Stimulated activated CD8-positive, alpha-beta memory T cell treated with anti-CD3 and anti-CD28 coated beads, Interleukin-2, amount 100 ng/mL, for 48 hours (primary cell): Measurements from ENCODE around the gene MAFB.

Source experiments
- DNase-seq, 2 donors: peaks; one replicate each; pipeline ENCODE4 v3.0.0-alpha.2; 2020; ENCODE audit warnings: low read depth in 2 of 2

Gene MAFB

DNA sequence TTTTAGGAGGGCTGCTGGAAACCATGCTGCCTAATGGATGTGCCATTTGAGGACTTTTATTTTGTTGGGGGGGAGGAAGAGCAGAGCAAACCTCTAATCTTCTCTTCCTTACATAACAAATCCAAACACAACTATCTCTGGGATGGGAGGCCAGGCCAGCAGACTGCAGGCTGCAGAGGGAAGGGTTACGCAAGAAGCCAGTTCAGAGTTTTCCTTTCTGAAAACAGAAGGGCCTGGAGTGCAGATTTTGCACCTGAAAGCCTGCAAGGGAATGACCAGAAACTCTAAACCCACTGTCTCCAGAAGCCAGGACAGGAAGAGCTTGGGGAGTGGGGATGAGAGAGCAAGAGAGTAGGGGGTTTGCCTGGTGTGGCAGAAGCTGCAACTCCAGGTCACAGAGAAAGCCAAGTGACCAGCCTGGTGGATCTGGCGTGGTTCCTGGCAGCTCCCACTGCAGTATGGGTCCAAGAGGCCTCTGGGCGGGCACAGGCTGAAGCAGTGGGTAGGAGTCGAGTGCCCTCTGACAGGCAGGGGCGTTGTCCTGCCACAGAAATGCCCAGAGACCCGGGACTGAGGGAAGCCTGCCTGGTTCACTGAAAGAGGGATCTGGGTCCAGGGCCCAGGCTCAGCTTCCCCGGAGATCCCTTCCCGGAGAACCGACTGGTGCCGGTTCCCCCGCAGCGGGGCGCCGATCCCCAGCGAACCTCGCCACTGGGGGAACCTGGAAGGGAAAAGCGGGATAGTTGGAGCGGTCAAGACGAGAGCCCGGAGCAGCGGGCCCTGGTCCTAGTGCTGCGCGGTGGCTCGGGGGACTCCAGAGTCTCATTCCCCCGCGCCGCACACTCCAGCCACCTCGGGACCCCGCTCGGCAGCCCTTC is 6.7 kb downstream of the MAFB start:
- DNase-seq = no peak

DNA sequence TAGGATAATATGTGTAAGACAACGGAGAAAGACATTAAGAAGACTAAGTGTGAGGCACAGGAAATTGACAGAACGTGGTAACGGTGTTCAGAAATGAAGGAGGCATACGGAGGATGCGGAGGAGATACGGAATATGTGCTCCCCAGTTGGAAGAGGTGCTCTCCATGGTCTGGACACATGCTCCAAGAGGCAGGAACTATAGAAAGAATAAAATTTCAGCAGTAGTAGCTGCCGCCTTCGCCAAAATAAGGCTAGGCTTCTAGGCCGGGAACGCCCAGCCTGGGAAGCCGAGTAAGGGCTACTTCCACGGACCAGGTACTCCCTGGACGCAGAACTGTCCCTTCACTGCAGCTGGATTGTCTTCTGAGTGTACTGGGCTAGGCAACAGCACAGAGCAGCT is 7.4 kb downstream of the MAFB start:
- DNase-seq = no peak

DNA sequence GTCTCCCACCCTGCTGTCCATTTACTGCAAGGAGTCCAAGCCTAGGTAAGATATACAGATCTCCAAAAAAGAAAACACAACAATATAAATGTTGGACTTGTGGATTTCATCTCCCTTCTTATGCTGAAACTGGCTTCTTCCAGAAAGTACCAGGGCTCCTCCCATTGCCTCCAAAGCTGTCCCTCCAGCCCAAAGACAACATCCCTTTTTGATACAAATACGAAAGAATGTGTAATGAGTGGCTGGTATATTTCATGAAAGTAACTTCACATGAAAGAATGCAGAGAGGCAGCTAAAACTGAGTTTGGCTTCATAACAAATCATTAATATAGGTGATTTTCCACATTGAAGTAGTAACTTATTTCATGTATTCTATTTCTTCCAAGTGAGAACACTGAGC is 7.9 kb downstream of the MAFB start:
- DNase-seq = no peak

DNA sequence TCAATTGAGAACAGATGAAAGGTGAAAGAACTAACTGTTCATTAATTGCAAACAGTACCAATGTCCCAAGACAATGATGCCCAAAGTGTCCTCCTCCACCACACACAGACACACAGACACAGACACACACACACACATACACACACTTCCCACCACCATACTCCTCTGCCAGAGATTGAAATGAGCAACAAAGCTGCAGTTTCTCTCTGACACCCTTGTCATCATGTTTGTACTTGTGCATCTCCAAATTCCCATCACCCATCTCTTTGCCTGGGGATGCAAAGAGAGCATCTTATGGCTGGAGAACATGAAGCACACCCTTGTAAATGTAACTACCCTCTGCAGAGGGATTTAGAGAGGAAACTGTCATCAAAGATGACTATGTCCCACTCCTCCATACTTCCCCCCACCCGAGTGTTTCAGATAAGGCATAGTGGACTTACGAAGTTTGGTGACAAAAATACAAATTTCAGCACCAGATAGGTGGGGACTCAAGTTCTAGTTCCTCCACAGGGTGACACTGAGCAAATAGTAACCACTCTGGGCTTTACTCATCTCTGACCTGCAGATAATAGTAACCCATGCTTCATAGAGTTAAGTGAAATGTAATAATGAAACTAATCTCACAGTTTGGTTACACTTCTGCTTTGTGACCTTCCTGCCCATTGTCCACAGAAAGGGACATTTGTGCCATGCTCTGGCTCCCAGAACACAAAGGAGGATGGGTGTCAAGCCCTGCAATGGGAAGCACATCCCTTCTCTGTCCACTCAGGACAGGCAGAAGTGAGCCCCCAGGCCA is 8.7 kb downstream of the MAFB start:
- DNase-seq = no peak

DNA sequence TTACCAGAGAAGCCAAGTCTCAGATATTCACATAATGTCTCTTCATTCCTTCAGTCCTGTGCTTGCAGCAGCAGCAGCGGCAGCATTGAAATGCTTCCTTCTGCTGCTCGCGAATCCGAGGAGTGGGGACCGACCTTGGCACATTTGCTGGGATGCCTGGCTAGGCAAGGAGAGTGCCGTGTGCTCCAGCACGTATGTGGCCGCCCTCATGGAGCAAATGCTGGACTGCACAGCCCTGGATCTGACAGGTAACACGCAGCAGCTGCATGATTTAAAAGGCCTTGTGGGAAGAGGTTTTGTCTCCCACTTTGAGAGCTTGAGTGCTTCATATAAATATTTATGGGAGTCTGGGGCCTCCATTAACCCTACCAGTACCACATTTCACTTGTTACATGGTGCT is 9.9 kb downstream of the MAFB start:
- DNase-seq = no peak

DNA sequence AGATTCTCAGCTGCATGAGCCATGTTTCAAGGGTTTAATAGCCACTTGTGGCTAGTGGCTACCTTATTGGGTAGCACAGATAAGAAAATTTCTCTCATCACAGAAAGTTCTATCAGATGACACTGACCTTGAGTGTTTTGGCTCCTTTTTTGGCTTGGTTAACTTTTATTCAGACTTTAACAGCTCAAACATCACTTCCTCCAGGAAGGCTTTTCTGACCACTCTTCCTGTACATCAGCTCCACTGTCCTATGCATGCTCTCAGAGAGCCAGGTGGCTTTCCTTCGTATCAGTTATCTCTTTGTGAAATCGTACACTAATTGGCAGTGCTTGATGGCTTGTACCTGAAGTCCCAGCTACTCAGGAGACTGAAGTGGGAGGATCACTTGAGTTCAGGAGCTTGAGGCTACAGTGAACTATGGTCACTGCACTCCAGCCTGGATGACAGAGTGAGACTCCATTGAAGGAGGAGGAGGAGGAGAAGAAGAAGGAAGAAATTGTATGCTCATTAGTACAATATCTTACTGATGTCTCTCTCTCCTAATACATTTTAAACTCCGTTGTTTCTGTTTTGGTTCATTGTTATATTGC is 10.7 kb downstream of the MAFB start:
- no peak for DNase-seq

DNA sequence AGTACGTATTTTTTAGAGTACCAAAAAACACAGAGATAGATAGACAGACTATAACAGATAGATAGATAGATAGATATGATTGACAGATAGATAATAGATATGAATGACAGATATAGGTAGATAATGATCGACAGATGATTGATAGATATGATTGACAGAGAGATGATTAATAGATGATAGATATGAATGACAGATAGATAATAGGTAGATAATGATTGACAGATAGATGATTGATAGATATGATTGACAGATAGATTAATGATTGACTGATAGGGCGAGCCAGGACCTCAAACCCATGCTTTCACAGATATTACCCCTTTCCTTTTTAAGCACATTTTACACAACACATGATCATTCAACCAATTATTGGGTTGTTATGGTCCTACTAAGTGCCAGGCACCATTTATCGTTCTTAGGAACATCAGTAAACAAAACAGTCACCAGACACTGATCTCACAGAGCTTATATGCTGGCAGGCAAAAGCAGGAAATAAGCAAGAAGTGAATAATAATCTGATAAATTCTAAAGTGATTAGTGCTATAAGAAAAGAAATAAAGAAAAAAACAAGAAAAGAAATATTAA is 11.6 kb downstream of the MAFB start:
- DNase-seq = no peak

DNA sequence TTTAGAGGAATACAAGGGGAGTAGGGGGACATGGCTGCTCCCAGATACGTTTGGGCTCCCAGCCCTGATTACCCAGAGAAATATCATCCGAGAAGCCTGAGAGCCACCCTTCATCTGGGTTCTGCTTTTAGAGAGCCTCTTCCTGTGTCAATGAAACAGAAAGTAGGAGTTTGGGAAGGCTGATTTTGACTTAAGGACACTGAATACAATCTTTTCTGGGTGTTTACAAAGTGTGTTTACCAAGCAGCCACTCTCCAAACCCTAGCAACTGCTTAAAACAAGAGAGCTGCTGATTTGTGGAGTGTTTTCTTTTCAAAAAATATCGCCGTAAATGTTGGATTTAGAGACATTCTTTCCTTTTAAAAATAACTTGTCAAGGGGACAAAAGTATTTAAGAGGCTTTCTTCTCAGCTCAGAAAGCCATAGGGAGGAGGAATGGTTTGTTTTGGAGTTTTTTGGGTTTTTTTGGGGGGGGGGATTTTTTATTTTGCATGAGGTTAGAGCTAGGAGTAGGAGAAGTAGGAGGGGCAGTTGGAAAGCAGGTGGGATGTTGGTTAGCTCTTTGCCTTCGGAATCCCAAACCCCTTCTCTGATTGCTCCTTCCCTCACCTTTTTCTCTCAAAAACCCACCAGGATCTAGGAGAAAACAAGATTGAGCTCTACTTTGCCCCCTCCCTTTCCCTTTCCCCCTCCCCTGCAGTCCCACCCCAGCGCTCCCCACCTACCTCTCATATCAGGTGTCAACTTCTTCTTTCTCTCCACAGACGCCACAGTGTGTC is 12.4 kb downstream of the MAFB start:
- DNase-seq = no peak

DNA sequence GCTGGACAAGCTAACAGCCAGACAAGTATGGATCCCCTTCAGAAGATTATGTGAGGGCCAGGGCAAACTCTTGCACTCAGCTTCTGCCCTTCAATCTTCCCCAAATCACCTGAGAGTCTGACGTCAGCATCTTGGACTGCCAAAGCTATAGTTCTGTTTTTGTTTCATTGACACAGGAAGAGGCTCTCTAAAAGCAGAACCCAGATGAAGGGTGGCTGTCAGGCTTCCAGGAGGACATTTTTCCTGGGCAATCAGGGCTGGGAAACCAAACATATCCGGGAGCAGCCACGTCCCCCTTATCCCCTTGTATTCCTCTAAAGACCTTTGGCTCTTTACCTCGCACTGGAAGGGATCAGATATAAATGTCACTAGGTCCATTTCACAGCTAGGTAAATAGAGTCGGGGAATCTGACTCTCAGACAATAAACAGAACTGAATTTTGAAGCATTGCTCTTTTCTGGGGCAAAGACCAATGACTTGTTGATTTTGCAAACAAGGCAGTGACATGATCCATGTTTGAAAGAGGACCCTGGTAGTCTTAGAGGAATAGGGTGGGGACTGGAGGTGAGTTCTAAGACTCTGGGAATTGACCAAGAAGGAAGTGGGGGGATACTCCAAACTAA is 13.3 kb downstream of the MAFB start:
- no peak for DNase-seq

DNA sequence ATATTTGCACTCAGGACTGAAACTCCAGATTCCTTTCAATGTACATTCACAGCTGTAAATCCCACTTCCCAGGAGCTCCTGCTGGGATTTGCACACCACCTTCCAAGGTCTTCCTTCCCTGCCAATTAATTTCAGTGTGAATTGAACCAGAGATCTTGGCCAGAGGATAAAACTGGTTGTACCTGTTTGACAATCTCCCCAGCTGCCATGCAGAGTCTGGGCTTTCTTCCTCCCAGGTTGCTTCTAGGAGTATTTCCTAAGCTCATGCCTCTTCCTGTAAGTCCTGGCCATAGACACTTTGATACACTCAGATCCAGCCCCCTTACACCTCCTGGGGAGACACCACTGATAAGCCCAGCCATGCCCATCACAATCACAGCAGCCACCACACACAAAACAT is 15.6 kb downstream of the MAFB start:
- no peak for DNase-seq

DNA sequence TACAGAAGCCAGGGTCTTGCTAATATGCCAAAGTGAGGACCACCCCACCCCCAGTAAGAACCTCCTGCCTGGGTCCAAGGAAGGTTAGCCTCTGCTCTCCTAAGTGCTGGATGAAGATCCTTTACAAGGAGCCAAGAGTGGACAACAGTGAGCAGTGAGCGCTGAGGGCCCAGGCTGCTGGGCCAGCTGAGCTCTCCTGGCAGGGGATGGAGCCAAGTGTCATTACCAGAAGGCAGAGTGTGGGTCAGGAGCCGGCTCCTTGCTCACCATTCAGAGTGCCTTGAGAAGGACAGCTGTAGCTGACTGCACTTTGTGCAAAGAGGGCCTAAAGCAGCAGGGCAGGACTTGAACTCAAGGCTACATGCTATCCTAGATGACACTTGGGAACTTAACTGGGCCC is 16.9 kb downstream of the MAFB start:
- no peak for DNase-seq

DNA sequence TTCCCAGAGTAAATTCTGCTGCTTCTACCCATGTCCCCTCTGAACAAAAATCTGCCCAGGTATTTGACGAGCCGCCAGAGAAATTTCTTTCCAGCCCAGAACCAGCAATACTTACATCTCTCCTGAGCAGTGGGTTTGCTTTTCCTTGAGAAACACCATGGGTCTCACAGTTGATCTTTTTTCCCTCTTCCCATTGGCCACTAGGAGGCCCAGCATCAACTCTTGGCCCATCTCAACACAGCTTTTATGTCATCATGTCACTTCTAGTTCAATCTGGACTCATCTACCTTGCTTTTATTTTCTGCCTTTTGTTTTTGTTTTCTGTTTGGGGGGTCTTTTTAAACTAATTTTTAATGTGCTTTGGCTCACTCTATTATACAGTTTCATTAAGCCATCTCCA is 18.8 kb downstream of the MAFB start:
- DNase-seq = no peak

DNA sequence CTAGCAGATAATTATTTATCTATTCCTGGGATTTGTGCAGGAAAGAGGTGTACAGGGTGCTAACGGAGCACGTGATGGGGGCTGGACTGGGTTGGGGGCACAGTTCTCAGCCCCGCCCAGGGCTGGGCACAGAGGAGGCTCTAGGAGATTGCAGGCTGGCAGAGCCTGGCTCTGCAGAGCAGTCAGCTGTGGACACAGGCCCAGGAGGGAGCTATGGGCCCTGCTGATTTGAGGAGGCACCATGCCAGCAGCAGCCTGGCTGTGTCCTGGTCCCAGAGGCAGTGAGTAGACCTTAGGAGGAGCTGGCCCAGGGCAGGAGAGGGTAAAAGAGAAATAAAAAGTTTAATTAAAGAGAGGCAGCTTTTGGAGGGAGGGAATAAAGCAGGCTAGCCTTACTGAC is 19.3 kb downstream of the MAFB start:
- DNase-seq = no peak

DNA sequence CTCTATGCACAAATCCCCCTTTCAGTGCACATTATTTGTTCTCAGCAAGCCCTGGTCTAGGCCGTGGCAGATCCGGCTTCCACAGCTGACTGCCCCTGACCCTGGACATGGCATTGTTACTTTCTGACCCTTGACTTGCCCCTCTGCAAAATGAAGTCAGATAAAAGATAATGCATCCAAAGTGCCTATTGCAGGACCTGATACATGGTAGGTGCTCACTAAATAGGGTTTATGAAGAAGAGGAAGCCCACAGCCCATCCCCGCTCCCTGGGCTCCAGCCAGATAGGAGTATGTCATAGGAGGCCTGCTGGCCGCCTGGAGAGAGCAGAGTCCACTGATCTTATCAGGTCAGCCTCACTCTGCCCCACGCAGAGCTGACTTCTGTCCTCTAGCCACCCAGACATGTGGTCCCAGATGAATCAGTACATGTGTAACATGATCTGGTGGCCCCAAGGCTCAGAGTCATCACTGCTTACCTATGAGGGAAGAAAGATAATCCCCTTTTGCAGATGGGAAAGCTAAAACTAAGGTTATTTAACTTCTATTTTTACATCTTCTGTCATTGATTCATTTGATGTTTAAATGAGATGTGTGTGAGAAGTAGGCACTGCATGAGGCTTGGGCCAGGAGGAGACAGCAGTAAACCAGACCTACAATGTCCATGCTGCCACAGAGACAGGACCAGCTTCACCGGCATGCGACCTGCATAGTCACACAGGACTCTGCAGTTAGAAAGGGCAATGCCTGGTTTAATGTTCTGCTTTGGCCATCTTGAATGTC is 20.4 kb downstream of the MAFB start:
- no peak for DNase-seq

DNA sequence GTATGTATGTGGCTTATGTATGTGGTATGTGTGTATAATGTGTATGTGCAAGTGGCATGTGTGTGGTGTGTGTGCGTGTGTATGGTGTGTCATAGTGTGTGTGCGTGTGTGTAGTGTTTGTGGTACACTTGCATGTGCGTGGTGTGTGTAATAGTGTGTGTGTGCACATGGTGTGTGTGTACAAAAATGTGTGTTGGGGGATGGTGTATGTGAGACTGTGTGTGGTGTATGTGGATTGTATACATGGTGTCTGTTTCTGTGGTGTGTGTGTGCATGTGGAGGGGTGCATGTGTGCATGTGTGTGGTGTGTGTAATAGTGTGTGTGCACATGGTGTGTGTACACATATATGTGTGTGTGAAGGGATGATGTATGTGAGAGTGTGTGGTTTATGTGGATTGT is 21.5 kb downstream of the MAFB start:
- DNase-seq = no peak

DNA sequence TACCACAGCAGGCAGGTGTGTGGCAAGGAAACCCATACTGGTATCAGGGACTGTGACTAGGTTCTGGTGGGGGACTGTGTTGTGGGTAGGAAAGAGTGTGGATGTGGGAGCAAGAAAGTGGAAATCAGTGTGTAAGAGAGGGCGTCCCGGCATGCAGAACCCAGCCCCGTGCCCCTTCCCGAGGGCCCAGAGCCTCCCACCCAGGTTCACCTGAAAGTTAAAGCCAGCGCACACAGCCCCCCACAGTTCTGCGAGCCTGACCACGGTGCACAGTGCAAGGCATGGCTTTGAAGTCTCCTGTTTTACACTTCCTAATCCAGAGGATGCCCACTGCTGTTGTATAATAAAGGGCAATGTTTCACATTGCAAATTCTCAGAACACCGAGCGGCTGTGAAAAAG is 22.7 kb downstream of the MAFB start:
- no peak for DNase-seq

DNA sequence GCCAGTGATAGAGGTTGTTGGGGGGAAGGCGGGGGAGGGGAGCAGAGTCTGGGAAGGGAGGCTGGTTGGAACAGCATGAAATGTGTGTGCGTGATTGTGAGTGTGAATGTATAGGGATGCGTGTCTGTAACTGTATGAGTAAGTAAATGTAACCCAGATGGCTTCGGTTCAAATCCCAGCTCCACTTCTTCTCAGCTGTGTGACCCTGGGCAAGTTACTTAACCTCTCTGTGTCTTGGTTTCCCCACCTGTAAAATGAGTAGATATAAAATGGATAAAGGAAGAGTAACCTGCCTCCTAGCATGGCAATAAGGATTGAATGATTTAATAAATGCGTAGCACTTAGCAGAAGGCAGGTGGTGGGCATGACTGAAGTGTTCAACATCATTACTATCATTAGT is 24.1 kb downstream of the MAFB start:
- DNase-seq = no peak

DNA sequence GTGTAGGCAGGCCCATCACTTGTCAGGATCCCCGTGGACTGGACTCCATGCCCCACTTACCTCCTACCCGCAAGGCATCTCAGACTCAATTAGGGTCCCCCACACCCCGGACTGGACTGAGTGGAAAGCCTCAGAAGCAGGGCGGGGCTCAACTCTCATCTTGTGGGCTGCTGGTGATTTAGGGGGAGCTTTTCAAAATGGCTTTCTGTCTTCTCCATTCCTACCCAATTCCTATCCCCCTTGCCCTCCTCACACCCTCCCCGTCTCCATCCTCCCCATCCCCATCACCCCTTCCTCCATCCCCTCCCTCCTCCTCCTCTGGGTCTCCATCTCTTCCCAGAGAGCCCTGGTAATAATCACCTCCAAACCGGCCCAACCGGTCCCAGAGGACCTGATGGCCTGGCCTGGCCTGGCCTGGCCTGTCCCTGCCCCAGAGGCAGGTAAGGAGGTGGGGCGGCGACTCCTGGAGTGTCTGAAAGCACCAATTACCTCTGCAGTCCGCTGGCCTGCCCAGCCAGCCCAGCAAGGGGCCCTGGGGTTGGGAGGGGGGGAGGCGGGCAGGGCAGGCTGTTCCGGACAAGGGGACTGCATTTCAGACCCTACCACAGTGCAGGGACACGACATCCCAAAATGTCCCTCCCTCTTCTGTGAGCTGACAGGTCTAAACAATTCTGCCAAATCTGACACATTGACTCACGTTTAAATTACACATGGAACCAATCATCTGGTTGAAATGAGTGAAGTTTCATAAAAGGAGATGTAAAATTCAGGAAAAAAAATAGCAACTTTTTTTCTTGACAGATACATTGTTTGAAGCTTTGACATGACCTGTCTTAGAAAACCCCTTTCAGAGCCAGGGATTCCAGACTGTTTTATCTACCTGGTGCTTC is 24.8 kb downstream of the MAFB start:
- no peak for DNase-seq

DNA sequence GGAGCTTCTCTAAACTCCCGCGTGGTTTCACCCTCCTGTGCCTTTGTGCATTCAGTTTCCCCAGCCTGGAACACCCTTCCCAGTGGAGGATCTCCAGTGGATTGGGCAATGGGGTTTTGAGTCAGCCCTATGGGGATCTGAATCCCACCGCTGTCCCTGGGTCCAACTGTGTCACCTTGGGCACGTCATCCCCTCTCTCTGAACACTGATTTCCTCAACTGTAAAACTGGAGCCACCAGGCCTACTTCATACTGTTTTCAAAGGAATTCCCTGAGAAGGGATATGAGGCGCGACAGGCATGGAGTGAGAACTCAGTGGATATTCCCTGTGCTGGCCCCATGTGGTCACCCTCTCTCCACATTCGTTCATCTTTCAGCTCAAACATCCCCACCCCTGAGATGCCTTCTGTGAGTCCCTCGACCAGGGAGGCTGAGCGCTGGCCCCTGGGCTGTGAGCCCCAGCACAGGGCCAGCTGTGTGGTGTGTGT is 25.7 kb downstream of the MAFB start:
- DNase-seq = no peak
